HG03039 (cell line): ENCODE results near the gene WDR48.

ENCODE experiments used
- ATAC-seq: cut with Tn5 transposase; IDR thresholded peaks from one replicate; pipeline ENCODE4 v1.9.1; 2021; ENCODE audit warnings: mild to moderate bottlenecking, moderate library complexity; ENCODE audit not compliant: unreplicated experiment

Gene WDR48

GRCh38 chr3:39101022-39101689, 49.3 kb downstream of the WDR48 start:
- no peak for ATAC-seq

DNA sequence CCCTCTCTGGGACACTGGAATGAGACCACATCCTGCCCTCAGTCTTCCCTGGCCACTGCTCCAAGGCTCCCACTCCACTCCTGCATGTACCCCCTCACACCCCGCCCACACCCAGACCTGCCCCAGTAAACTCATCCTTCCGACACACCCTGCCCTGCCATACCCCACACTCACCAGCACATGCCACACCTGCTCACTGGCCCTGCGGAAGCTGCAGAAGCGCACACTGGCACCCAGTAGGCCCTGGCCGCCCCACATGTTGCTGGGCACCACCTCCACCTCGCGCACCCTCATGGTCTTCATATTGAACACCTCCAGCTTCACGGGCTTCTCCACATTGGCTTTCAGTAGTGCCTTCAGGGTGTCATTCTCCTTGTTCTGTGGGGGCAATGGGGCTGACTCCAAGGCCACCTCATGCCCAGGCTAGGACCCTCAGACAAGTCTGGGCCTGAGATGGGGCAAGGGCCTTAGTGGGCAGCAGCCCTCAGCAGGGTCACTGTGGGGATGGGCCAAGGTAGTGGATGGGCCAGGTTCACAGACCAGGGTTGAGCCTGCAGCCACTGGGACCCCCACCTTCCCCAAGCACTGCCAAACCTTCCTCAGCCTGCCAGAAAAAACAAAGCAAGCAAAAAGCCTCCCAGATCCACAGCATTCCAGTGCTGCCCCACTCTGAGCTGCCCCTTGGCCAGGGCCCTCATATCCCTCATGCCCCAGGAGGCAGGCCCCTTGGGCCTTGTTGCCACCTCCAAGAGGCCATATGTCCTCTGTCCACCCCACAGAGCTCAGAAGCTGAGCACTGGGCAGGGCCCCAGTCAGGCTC, 50.9 kb downstream of the WDR48 start:
- ATAC-seq = no peak

DNA sequence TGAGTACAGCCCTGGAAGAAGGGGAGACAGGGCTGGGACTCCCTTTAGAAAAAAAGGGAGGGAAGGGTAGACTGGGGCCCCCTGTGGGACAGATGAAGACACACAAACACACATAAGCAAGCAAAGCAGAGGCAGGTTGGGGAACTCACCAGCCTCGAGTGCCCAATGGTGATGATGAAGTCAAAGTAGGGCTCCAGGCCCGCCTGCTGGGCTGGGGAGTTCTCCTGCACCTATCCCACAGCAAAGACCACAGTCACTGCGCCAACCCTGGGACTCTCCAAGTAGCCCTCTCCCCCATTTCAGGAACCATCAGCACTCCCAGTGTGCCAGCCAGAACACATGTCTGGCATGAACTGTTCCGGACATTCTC, 51.5 kb downstream of the WDR48 start:
- ATAC-seq = no peak

DNA sequence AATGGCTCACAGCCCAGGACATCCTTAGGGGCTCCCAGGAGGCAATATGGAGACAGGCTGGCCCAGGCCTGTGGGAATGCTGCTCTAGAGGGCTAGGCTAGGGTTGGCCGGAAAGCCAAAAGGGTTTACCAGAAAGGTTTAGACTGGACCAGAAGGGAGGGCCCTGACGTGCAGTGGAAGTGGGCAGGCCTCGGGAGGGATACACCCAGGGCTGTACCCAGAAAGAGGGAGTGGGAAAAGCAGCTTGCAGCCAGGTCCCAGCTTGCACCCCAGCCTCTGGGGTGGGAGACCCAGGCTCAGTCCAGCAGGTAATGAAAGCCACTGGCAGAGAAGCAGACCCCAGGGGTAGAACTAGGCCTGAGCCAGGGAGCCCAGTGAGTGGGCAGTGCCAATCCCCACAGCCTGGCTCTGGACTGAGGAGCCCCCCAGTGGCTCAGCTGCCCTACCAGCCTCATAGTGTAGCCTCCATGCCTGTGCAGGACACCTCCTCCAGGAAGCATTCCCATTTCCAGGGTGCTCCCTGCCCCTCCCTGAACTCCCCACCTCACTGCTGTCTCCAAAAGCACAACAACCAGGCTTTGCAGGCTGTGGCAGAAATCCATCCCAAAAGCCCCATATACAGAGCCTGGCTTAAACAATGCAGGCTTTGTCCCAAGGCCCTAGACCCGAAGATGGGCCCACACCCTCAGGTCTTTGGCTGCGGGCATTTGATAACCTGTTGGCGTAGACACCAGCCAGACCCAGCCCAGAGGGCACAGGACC, 52.2 kb downstream of the WDR48 start:
- ATAC-seq = no peak

DNA sequence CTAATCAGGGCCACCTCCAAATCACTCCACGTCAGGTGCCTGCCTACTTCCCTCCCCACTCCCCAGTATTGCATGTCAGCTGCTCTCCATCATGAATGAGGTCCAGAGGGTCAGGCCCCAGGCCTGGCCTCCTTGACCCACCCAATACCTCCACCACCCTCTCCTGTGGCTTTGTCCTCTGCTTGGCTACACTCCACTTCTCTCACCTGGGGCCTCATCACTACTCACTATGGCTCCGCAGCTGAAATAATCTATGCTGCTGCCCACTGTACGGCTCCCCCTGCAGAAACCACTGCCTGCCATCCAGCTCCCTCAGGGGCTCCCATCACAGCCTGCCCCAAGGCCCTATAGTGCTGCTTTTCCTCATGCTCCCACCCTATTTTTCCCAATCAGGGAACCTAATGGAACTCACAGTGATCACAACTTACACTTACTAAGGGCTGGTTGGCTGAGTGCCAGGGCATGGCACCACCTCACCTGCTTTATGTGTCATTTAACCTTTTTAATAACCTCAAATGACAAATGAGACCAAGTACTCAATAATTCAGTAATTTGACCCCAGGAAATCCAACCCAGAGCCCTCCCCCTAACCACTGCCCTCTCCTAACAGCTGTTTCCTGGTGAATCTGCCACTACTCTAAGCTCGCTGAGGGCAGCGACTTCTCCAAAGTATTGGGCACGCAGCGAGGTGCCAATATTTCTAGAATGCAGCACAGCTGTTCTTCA, 53.3 kb downstream of the WDR48 start:
- no peak for ATAC-seq

DNA sequence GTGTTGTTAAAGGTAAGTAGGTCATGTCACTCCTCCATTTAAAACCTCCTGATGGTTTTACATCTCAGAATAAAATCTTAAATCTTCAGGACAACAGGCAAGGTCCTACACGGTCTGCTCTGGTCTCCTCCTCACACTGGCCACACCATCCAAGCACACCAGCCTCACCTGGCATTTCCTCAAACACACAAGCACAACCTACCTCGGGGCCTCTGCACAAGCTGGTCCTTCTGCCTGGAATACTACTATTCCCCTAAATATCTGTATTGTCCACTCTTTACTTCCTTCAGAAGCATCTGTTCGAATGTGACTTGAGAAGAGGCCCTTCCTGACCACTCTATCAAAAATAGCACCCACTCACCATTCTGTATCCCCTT, 53.9 kb downstream of the WDR48 start:
- ATAC-seq = no peak

GRCh38 chr3:39106281-39106811, 54.5 kb downstream of the WDR48 start:
- ATAC-seq = no peak

- no peak for ATAC-seq
These were observed 55.1 kb downstream of the WDR48 start for GRCh38 chr3:39106851-39107387.

- ATAC-seq = no peak
These were observed 55.8 kb downstream of the WDR48 start, which contains the start of the genes GORASP1 and TTC21A for GRCh38 chr3:39107388-39108199. Gene GORASP1 (minus strand): TSS chr3:39107627. CDS start chr3:39107541, 86 bp downstream. Gene TTC21A (plus strand): TSS chr3:39107680. CDS start chr3:39107838, 158 bp downstream.

- peak; percentile 52 for ATAC-seq
These were observed 56.4 kb downstream of the WDR48 start for GRCh38 chr3:39108200-39108710.

DNA sequence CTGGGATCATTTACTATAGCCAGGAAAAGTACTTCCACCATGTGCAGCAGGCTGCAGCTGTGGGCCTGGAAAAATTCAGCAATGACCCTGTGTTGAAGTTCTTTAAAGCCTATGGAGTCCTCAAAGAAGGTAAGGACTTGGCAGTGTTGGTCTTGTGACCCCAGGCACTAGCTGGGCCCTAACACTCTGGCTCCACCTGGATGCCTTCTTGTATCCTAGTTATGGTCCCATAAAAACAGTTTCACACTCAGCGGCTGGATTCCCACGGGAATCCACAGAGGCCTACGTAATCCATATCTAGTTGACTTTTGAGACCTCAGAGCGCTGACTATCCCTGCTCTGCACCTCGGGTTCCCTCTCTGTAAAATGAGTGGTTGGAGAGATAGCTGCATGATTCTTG, 57.3 kb downstream of the WDR48 start:
- no peak for ATAC-seq

DNA sequence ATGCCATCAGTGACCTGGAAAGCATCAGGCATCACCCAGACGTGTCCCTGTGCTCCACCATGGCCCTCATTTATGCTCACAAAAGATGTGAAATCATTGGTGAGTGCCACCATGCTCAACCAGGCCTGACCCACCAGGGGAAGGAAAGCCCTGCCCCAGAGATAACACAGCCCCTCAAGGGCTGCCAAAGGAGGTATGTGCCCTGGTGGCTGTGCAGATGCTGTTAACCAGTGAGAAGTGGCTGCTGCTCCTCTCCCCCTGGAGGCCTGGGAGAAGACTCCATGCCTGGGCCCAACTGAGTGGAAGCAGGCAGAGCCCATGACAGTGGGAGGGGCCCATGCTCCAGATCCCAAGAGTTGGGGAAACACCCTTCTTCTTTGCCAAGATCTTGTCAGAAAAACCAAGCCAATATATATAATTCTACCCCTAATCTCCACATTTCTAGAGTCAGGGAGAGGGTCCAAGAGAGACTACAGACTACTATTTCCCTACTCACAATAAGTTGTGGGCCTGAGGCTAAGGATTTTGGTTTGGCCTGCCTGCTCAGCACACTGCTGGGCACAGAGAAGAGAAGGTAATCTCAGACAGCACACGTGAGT, 58.3 kb downstream of the WDR48 start:
- no peak for ATAC-seq

- ATAC-seq = no peak
These were observed 60.3 kb downstream of the WDR48 start for GRCh38 chr3:39112113-39112512.

- no peak for ATAC-seq
These were observed 60.7 kb downstream of the WDR48 start for GRCh38 chr3:39112535-39112934.

- ATAC-seq = no peak
These were observed 61.5 kb downstream of the WDR48 start for GRCh38 chr3:39113291-39113690.

GRCh38 chr3:39114456-39114855, 62.6 kb downstream of the WDR48 start:
- ATAC-seq = no peak

DNA sequence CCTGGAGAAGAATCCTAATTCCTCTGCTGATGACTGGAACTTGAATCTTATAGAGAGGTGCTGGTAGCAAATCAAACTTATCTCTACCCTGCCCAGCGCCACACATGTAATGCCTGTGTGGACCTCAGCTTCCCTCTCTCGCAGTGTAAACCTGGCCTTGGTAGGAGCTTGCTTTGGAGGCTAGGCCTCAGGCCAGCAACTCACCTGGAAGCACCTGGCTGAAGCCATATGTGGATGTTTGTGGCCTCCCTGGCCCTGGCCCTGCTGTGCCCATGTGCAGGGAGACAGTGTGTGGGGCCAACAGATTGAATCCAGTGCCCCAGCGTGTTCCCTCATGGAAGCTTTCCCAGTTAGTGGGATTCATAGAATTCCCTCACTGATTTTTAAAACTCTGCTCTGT, 64.1 kb downstream of the WDR48 start:
- no peak for ATAC-seq

GRCh38 chr3:39118079-39118478, 66.3 kb downstream of the WDR48 start:
- no peak for ATAC-seq
